ENCODE results near the gene RFX2.

DNA sequence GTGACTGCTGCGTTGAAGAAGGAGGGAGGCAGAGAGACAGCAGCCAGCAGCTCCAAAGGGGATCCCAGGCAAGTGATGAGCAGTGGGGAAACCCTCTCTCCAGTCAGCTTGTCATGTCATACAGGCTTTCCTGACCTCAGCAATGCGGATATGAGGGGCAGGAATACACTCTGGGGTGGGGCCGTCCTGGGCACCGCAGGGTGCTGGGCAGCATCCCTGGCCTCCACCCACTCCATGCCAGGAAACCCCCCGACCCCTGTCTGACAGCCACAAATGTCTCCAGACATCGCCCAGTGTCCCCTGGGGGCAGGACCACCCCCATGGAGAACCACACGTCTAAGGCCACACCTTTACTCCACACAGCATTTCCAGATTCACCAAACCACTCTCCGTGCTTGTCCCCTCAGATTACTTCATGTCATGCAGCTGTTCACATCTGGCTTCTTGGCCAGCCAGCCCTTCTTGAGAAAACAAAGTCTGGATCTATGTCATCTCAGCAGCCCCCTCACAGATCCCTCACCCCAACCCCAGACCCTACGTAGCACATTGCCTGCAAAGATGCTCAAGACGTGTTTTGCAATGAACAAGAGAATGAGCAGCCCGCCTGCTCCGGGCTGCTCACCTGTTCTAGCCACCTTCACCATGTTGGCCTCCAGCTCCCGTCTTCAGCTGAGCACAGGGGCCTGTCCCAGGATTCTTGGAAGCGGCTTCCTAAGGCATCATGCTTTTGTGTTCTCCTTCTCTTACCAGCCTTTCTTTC is 46.5 kb downstream of the RFX2 start:
- TF ChIP-seq BHLHE40 (IDR thresholded peaks at IDR 0.05; ENCODE audit: borderline replicate concordance) (no peak), TARDBP (IDR thresholded peaks at IDR 0.05) (no peak), ELF4 (IDR thresholded peaks at IDR 0.05) (no peak)
